Erythroblast (primary cell): ENCODE data around the gene AGBL2.
"Not testable (repeated sequence)": the region's sequence is repeated elsewhere in the genome, so short reads cannot be mapped to it uniquely, and the experiment has no call there.

Experiments
- GATA1 ChIP-seq: IDR thresholded peaks from 2 replicates; pipeline ENCODE4 v1.6.1; 2011; ENCODE audit warnings: low read depth, mild to moderate bottlenecking, control low read depth, low read length, moderate library complexity
- POLR2A ChIP-seq: IDR thresholded peaks from 2 replicates; pipeline ENCODE4 v1.6.1; 2011; ENCODE audit warnings: mild to moderate bottlenecking, low read length

- TF ChIP-seq POLR2A, GATA1: not testable (repeated sequence)
Observed at GRCh38 chr11:47686704-47687103, 28.5 kb downstream of the AGBL2 start.
